Right ventricle myocardium superior (tissue), 1 donor: ENCODE measurements around the gene USP47. TPM values are rescaled to one million over a fixed set of nuclear protein-coding genes. Genes with fewer than 3 reads are reported as not detected.
A peak's percentile ranks its signal among the peaks of the same experiment; 100 is the strongest.

Experiments used
- ATAC-seq: fragments of 200-7000 bp; cut with Tn5 transposase; one replicate; pipeline ENCODE4 v1.9.1; 2020; ENCODE audit warnings: mild to moderate bottlenecking; ENCODE audit not compliant: poor library complexity
- DNase-seq: peaks from one replicate; pipeline ENCODE4 v3.0.0-alpha.2; 2020
- intact Hi-C: fragments of 100-400 bp; cut with DNase I; formaldehyde crosslinking; loops from one replicate; pipeline ENCODE4 v1.11.2; 2022
- long read RNA-seq: library from polyadenylated mRNA; unstranded; transcript quantifications from one replicate; pipeline ENCODE4 v2.0.0, GENCODE V29; 2021
- total RNA-seq: library from RNA; stranded (reverse); fragmentation: NEBNext Ultra II Directional; extraction: Animal tissue kit (Norgen Biotek cat#: 25700); gene quantifications from one replicate; pipeline ENCODE4 v1.2.1, GENCODE V29; 2021
- donor health status: DM: no; HTN: yes; CAD: no; lungs with severe emphysema.

Gene USP47, protein sequence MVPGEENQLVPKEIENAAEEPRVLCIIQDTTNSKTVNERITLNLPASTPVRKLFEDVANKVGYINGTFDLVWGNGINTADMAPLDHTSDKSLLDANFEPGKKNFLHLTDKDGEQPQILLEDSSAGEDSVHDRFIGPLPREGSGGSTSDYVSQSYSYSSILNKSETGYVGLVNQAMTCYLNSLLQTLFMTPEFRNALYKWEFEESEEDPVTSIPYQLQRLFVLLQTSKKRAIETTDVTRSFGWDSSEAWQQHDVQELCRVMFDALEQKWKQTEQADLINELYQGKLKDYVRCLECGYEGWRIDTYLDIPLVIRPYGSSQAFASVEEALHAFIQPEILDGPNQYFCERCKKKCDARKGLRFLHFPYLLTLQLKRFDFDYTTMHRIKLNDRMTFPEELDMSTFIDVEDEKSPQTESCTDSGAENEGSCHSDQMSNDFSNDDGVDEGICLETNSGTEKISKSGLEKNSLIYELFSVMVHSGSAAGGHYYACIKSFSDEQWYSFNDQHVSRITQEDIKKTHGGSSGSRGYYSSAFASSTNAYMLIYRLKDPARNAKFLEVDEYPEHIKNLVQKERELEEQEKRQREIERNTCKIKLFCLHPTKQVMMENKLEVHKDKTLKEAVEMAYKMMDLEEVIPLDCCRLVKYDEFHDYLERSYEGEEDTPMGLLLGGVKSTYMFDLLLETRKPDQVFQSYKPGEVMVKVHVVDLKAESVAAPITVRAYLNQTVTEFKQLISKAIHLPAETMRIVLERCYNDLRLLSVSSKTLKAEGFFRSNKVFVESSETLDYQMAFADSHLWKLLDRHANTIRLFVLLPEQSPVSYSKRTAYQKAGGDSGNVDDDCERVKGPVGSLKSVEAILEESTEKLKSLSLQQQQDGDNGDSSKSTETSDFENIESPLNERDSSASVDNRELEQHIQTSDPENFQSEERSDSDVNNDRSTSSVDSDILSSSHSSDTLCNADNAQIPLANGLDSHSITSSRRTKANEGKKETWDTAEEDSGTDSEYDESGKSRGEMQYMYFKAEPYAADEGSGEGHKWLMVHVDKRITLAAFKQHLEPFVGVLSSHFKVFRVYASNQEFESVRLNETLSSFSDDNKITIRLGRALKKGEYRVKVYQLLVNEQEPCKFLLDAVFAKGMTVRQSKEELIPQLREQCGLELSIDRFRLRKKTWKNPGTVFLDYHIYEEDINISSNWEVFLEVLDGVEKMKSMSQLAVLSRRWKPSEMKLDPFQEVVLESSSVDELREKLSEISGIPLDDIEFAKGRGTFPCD (N-terminal part only)
- 49.0 TPM for total RNA-seq
- long read RNA-seq, full-length matches to known transcripts = 124 of 182 reads
- long read RNA-seq, partial matches to known transcripts = 37 of 182 reads
- long read RNA-seq, other reads (novel, unspliced or antisense) = 21 of 182 reads

DNA sequence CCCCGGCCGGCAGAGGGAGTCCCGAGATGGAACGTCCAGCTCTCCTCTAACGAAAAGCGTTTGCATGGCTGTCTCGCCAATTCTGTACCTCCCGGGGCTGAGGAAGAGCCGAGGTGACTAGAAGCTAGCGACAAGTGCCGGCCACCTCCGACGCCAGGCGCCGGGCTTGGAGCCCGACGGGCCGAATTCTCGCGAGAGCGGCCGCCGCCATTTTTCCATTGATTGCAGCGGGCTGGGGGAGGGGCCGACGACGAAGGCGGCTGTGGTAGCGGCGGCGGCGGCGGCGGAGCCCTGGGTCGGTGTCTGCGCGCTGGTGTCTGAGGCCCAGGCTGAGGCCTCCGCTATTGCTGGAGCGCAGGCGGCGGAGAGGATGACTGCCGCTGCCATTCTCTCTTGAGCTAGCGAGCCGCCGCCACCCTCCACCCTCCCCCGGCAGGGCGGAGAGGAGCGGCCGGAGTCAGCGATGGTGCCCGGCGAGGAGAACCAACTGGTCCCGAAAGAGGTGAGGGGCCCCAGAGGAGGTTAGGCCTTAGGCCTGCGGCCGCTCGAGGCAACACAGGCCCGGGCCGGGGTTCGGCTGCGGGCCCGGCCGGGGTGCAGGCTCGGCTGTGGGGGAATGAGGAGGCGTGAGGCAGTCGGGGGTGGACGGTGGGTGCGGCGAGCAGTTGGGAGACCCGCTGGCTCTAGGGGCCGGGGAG, at the start of gene USP47:
Gene USP47, plus strand, starts transcription at position 250 of the 698 bp plus-strand sequence. Its CDS starts 214 bp downstream, at position 464.
- DNase-seq (peak; percentile 96), ATAC-seq (peak; percentile 95)
- intact Hi-C loops = no loop called here

DNA sequence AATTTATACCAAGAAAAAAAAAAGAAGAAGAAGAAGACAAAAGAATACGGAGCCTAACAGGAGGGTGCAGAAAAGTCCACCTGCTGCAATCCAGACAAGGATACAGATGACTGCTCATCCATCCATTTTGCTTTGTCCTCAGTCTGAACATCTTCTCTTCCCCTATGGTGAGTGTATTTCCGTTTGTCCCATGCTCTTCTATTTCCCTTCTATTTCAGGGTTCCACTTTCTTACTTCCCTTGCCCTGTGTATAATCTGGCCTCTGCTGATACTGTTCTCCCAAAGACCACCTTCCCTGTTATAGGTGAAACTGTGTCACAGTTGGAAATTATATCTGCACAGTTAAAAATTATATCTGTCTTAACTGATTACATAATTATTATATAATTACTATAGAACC, 48.7 kb upstream of the USP47 start:
- no peak for ATAC-seq
- intact Hi-C loops = loop anchor here (10.0 kb wide), 2 partner anchors 102 to 998 kb away; no protein-coding TSS in a partner anchor
- DNase-seq = no peak

DNA sequence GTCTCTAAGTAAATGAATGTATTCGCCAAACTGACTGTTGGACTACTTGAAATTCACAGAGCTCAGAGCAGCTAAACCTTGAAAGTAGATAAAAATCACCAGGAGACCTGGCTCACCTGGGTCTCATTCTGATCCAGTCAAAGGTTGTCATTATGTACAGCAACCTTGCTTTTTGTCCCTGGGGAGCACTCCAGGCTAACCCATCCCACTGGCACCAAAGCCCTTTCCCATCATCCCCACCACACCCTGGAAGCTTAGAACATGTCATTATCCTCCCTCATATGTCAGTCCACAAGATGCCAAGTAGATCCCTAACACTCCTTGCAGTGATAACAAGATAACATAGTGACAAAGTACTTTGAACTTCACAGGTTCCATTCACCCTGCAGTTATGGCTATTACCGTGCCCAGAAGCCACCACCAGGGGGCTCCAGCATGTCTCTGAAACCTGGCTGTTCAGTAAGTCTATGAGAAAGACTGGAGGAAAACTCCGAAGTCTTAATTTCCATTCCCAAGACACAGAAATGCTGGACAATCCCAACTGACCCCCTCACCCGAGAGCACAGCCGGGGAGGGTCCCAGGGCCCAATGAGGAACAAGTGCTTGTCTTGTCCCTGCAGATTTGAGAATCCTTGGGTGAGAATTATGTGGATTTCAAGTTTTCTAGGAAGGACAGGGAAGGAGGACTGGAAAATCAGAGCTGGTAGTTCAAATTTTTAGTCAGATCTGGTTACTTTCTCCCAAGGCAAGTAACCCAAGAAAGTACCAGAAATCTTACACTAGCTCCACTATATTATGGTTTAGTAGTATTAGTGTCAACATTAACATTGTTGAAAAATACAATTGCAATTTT, 43.0 kb upstream of the USP47 start:
- intact Hi-C loops = loop anchor here (5.0 to 10.0 kb wide), 3 partner anchors 96 to 1004 kb away; no protein-coding TSS in a partner anchor
- peak; percentile 95 for ATAC-seq

DNA sequence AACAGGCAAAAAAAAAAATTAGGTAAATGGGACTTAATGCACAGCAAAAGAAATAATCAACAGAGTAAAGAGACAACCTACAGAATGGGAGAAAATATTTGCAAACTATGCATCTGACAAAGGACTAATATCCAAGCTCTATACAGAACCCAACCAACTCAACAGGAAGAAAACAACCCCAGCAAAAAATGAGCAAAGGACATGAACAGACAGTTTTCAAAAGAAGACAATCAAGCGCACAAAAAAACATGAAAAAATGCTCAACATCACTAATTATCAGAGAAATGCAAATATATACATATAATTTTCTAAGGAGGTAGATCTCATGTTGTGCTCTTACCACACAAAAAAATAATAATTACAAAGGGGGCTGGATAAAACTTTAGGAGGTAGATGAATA, 36.5 kb upstream of the USP47 start:
- DNase-seq = no peak
- intact Hi-C loops = loop anchor here (10.0 kb wide), 1 partner anchor 480 kb away; no protein-coding TSS in a partner anchor
- ATAC-seq = no peak

More for the DNA sequence above, 43.0 kb upstream of the USP47 start:
- peak; percentile 92 for DNase-seq

DNA sequence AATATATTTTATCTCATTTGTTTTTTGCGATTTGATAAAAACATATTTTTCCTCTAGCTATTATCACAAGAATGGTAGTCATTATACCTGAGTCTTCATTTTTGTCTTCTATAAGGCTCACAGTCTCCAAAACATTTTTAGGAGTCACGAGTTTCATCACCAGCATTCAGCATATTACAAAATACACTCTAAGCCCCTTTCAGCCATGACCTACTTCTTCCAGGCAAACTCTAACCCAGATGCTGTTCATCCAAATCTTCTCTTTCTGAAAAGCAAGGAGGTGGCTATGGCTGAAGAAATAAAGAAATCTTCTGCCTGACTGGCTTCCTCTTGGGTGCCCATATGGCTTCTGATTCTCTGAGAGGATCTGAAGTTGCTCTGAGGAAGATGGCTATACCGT, 35.7 kb upstream of the USP47 start:
- intact Hi-C loops = loop anchor here (10.0 kb wide), 1 partner anchor 479 kb away; no protein-coding TSS in a partner anchor
- DNase-seq (no peak), ATAC-seq (peak; percentile 51)

DNA sequence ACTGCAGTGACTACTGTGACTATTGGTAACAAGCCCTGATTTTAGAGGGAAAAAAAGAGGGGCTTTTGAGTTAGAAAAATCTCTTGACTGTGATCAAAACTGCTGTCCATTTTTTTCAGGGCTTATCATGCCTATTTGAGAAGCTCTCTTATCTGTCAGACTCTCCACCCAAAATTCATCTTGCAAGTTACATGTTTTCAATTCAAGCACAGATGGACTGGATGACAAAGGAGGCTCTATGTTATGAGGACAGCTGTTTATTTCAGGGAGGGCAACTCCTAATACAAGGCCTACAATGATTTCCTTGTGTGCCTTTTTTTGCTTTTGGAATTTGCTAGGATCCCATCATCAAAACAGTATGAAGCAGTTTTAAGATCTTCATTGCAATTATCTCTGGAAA, 35.2 kb upstream of the USP47 start:
- intact Hi-C loops = loop anchor here (10.0 kb wide), 1 partner anchor 478 kb away; no protein-coding TSS in a partner anchor
- ATAC-seq = peak; percentile 49
- DNase-seq = no peak

DNA sequence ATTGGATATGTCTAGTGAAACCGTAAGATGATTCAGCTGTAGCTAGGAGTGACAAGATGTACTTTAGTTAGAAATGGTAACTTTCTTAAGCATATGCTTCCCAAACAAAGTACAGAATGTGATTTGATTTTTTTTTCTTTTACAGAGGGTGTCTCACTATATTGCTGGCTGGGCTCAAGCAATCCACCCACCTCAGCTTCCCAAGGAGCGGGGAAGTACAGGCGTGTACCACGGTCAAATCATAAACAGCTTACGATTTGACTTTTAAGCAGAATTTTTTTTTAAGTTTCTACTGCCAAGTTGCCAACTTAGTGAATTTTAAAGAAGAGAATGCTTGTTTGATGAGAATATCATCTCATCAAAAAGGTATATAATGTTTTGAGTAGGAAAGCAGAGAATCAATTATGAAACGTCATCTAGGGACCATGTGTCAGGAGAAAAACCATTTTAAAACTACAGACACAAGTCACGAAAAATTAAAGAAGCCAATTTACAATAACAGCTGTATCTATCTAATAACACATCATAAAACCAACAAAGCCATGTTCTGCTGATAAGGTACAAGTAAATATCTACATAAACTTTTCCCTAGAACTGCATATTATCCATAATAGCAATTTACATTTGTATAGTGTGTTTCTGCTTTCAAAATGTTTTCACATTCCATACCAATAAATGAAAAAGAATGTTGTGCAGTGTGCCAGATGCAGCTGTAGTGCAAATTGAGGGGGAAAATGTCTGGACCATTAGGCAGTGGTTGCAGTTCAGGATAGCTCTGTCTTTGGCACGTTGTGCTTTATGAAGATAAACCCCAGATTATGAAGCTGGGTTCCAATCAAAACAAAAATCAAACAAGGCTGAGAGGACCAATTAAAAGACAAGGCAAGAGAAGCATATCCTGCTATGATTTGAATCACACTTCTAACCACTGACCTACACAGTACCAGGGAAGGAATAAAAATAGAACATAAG, 33.7 kb upstream of the USP47 start:
- DNase-seq = no peak
- intact Hi-C loops = loop anchor here (10.0 kb wide), 1 partner anchor 477 kb away; no protein-coding TSS in a partner anchor
- no peak for ATAC-seq

DNA sequence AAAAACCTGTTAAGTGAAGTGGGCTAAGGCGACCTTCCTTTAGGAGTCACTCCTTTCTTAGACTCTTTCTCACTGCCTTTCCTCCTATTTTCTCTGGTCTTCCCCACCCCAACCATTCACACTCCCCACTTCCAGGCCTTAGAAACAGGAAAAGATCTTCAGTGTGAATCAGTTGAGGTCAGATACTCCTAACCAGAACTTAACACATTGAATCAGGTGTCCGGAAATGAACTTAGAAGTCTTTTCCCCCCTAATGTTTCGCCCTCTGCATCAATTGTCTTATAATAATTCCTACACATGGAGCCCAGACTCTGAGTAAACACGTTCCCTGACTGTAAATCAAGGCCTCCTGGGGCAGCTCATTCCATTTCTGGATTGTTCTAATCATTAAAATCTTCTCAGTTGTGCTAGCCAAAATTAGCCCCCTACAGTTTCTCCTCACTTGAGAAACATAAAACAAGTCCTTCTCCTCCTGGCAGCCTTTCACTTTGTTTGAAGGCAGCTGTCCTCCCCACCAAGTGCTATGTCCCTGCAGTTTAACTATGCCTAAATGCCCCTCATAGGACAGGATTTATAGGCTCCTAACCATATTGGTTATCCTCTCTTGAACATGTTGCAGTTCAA, 32.7 kb upstream of the USP47 start:
- DNase-seq = no peak
- ATAC-seq = no peak
- intact Hi-C loops = loop anchor here (10.0 kb wide), 1 partner anchor 476 kb away; no protein-coding TSS in a partner anchor

DNA sequence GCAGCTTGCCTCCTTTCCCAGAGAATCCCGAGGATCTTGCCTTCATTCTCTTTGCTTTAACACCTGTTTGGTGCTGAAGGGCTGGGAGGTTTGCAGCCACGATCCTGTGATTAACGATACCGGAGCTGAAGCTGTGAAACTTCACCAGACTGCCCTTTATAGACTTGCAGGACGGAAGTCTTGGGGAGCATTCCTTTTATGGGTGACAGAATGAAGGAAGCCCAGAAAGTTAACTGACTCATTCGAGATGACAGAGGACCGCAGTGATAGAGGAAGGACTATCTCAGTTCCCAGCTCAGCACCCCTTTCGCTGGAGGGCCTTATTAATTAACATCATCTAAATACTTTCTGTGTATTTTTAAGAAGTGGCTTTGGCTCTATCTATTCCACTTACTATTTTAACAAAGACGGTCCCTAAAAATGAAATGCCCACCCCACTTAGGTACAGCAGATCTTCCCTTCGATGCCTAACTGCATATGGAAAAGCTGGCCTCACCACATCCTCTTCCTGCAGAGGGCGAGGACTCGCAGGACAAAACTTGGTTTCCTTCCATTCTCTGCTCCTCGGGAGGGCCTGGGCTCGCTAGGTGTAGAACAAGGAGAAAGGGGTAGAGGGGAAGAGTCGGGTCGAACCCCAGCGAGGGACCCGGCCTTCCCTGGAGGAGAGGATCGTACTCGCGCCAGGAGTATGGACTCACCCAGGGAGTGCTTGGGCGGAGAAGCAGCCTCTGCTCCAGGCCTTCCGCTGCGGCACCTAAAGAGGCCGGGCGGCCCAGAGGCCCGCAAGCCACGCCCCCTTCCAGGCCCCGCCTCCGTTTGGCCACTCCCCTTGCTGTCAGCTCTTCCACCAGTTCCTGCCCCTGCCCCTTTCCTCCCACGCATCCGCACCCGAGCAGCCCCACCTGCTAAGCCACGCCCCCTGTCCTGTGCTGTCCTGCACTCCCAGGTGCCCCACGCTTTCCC, 30.7 kb upstream of the USP47 start:
- ATAC-seq (no peak), DNase-seq (no peak)
- intact Hi-C loops = no loop called here

DNA sequence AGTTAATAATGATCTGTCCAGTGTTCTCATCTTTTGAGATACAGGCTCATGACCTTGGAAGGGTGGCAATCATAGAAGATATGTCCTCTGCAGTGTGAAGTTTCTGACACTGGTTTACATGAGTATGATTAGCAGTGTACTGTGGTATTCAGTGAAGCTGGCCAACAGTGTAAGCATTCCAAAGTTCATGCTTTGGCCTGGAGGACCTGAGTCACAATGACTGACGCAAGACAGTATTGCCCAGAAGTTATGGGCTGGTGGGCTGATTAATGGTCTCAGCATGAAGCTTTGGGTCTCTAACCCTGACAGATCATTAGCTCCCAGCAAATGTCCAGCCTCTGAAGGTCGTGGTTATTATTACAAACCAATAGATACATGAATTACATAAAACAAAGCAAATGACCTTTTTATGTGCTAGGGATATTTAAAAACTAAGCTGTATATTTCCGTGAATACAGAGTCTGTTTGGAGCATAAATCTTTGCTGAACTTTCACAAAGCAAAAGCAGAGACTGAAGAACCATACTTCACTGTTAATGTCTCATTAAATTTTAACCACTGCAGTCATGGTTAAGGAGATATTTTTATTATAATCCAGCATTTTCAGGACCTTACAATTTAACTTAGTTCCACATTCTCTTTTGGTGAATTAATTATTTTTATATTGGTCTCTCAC, 28.3 kb upstream of the USP47 start:
- ATAC-seq (peak; percentile 94), DNase-seq (no peak)
- intact Hi-C loops = no loop called here

DNA sequence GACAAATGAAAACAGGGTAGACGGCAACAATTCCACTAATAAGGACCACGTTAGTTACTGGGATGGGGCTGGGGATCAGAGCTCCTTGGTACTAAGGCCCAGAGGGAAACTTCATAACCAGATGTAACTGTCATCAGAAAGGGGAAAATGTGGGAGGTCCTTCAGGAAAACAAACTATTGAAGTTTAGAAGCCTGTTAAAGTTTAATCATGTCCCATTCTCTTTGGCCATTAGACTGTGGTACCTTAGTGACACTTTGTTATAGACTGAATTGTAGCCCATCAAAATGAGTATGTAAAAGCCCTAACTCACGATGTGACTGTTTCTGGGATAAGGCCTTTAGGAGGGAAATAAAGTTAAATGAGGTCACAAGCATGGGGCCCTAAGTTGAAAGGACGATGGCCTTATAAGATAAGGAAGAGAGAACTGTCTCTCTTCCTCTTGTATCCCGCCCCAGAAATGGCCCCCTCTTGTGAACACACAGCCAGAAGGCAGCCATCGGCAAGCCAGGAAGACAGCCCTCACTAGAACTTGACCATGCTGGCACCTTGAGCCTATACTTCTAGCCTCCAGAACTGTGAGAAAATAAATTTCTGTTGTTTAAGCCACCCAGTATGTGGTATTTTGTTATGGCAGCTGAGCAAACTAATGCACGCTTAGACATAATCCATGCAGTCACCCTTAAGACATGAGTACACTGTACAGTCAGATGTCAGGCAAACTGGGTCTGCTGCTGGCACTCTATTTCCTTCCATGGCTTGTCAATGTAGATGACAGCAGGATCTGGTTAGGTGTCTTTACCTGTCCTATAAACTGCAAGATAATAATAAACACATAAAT, 26.9 kb upstream of the USP47 start:
- DNase-seq = no peak
- intact Hi-C loops = no loop called here
- no peak for ATAC-seq

DNA sequence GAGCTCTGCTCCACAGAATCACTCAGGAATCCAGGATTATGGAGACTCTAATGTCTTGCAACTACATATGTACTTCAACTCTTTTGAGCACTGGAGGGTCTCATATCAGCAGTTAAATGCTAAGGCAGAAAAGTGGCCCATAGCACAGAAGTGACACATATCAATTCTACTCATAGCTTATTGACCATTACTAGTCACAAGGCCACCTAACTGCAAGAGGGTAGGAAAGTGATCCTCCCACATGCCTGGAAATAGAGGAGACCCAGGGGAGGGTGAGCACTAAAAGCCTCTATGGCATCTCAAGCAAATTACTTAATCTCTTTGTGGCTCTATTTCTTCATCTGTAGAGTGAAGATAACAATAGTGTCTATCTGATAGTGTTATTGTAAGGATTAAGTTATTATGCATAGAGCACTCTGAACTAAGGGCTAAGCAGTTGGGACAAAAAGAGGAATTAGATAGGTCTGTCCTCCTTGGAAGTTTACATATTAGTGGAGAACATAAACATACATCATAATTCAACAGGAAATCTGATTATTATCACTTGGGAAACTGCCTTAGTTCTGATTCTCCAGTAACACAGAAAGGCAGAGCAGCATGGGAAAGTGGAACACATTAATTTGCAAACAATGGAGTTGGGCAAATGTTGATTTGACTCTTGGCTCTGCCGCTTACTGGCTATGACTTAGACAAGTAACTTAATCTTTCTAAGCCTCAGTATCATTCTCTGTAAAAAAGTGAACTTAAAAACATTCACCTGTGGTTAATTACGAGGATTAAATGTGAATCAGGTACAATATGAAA, 25.1 kb upstream of the USP47 start:
- no peak for ATAC-seq
- intact Hi-C loops = no loop called here
- DNase-seq = no peak
